Body of pancreas (tissue), 4 donors: ENCODE measurements around the gene KRTAP12-4.

ENCODE experiments used
- POLR2A ChIP-seq, 3 donors: fragments of 450-650 bp; IDR thresholded peaks; one replicate each; pipeline ENCODE4 v1.6.1; 2016; ENCODE audit warnings: antibody characterized with exemption in 3 of 3, mild to moderate bottlenecking in 2 of 3
- TF ChIP-seq, protein P1 (sequence below), 7 experiments: fragments of 450-650 bp in 4 of 7; fragments of 200-600 bp in 3 of 7; sonication (generic) in 3 of 7; IDR thresholded peaks; one replicate each; pipeline ENCODE4 v1.5.1; 2016 to 2019; ENCODE audit warnings: antibody characterized with exemption in 7 of 7

DNA sequence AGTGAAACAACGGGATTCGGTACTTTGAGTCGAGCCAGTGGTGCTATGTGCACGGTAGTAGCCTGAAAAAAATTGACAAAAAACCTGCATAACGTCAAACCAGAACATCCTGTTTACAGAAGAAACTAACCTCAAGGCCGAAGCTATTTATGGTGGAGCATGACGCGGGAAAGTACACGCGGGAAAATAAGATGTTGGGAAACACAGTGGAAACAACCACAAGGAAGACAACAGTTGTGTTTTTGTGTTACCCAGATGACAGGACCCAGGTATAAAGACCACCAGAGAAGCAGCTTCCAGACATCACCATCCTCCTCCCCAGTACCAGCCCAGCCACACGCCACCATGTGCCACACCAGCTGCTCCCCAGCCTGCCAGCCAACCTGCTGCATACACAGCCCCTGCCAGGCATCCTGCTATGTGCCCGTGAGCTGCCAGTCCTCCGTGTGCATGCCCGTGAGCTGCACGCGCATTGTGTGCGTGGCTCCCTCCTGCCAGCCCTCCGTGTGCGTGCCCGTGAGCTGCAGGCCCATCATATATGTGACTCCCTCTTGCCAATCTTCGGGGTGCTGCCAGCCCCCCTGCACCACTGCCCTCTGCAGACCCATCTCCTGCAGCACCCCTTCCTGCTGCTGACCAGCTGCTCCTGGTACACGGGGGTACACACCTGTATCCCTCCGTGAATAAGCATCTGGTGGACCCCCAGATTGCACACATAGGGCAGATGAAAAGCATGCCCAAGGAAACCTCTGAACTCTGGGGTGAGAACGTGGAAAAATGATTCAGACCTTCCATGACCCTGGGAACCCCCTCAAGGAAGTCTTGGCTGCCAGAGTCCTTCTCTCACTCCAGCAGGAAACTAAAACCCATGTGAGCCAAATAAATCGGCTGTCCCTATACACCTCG, 3.4 kb upstream of the KRTAP12-4 start, which contains the start of gene KRTAP12-3:
- TF ChIP-seq, protein P1, sequence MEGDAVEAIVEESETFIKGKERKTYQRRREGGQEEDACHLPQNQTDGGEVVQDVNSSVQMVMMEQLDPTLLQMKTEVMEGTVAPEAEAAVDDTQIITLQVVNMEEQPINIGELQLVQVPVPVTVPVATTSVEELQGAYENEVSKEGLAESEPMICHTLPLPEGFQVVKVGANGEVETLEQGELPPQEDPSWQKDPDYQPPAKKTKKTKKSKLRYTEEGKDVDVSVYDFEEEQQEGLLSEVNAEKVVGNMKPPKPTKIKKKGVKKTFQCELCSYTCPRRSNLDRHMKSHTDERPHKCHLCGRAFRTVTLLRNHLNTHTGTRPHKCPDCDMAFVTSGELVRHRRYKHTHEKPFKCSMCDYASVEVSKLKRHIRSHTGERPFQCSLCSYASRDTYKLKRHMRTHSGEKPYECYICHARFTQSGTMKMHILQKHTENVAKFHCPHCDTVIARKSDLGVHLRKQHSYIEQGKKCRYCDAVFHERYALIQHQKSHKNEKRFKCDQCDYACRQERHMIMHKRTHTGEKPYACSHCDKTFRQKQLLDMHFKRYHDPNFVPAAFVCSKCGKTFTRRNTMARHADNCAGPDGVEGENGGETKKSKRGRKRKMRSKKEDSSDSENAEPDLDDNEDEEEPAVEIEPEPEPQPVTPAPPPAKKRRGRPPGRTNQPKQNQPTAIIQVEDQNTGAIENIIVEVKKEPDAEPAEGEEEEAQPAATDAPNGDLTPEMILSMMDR (IDR thresholded peaks at IDR 0.05), result no peak
- no peak for TF ChIP-seq POLR2A (IDR thresholded peaks at IDR 0.05)
